CD14-positive monocyte (primary cell): ENCODE results near the gene DYSF. TPM values are rescaled to one million over a fixed set of nuclear protein-coding genes. Genes with fewer than 3 reads are reported as not detected.

Experiments used
- DNase-seq, 3 donors: peaks; one replicate each; pipeline ENCODE4 v3.0.0-alpha.2; 2011 to 2022
- H2AFZ ChIP-seq: 2 replicates; pipeline ENCODE4 v1.6.0; 2012; ENCODE audit warnings: mild to moderate bottlenecking, low read depth, low read length, inconsistent platforms; ENCODE audit not compliant: insufficient read depth, poor library complexity, severe bottlenecking
- H3K27ac ChIP-seq, 2 donors: 1 replicate in 1 of 2; 2 replicates in 1 of 2; pipeline ENCODE4 v1.5.1; 2012 to 2013; ENCODE audit warnings: low read length in 2 of 2, control low read depth in 1 of 2, inconsistent platforms in 1 of 2, low read depth in 1 of 2, mild to moderate bottlenecking in 1 of 2
- H3K27me3 ChIP-seq, 2 donors: one replicate each; pipeline versions ENCODE4 v1.6.0 to v1.6.1; 2011 to 2013; ENCODE audit warnings: low read length in 2 of 2; ENCODE audit not compliant: control insufficient read depth in 2 of 2, insufficient read depth in 2 of 2
- H3K36me3 ChIP-seq, 2 donors: replicated peaks in 1 of 2; 1 replicate in 1 of 2; 2 replicates in 1 of 2; pipeline versions ENCODE4 v1.5.1 to v1.6.1; 2012 to 2013; ENCODE audit warnings: low read length in 2 of 2, control low read depth in 1 of 2, inconsistent platforms in 1 of 2, mild to moderate bottlenecking in 1 of 2; ENCODE audit not compliant: insufficient read depth in 2 of 2, control insufficient read depth in 1 of 2
- H3K4me1 ChIP-seq, 2 donors: 1 replicate in 1 of 2; 2 replicates in 1 of 2; pipeline versions ENCODE4 v1.5.1 to v1.6.1; 2012 to 2013; ENCODE audit warnings: low read length in 2 of 2, control low read depth in 1 of 2, inconsistent platforms in 1 of 2, mild to moderate bottlenecking in 1 of 2, moderate library complexity in 1 of 2; ENCODE audit not compliant: insufficient read depth in 2 of 2, control insufficient read depth in 1 of 2
- H3K4me2 ChIP-seq: replicated peaks from 2 replicates; pipeline ENCODE3; 2012; ENCODE audit warnings: low read length, moderate library complexity, mild to moderate bottlenecking; ENCODE audit not compliant: poor library complexity, severe bottlenecking; ENCODE audit errors: extremely low read depth
- H3K4me3 ChIP-seq, 3 experiments: fragments of 200-600 bp in 1 of 3; sonication (generic) in 1 of 3; replicated peaks in 1 of 3; 1 replicate in 2 of 3; 2 replicates in 1 of 3; pipeline ENCODE4 v1.5.1; 2011 to 2013; ENCODE audit warnings: low read length in 3 of 3, mild to moderate bottlenecking in 3 of 3, control low read depth in 2 of 3, low read depth in 2 of 3, inconsistent platforms in 1 of 3, moderate library complexity in 1 of 3
- H3K79me2 ChIP-seq: 2 replicates; pipeline ENCODE4 v1.6.0; 2012; ENCODE audit warnings: mild to moderate bottlenecking, control low read depth, inconsistent platforms, low read length, moderate library complexity; ENCODE audit not compliant: insufficient read depth
- H3K9ac ChIP-seq: 2 replicates; pipeline ENCODE4 v1.6.0; 2017; ENCODE audit warnings: low read length, mild to moderate bottlenecking; ENCODE audit not compliant: insufficient read depth, poor library complexity, severe bottlenecking
- H3K9me3 ChIP-seq, 2 donors: replicated peaks in 1 of 2; 1 replicate in 1 of 2; 2 replicates in 1 of 2; pipeline versions ENCODE4 v1.5.1 to v1.6.1; 2012 to 2013; ENCODE audit warnings: low read length in 2 of 2, control low read depth in 1 of 2; ENCODE audit not compliant: control insufficient read depth in 1 of 2, insufficient read depth in 1 of 2
- H4K20me1 ChIP-seq: 2 replicates; pipeline ENCODE4 v1.6.0; 2012; ENCODE audit warnings: mild to moderate bottlenecking, low read length, control low read depth, moderate library complexity; ENCODE audit not compliant: insufficient read depth
- H3K27ac Mint-ChIP-seq, 7 donors: one replicate each; pipeline ENCODE4 v1.8.0; 2020; ENCODE audit warnings: mild to moderate bottlenecking in 7 of 7, mixed read lengths in 7 of 7, moderate library complexity in 6 of 7, inconsistent platforms in 2 of 7
- H3K27me3 Mint-ChIP-seq, 3 donors: one replicate each; pipeline ENCODE4 v1.8.0; 2021 to 2022; ENCODE audit warnings: low read depth in 3 of 3, mild to moderate bottlenecking in 3 of 3, mixed read lengths in 3 of 3, moderate library complexity in 3 of 3, inconsistent platforms in 1 of 3
- H3K36me3 Mint-ChIP-seq, 2 donors: one replicate each; pipeline ENCODE4 v1.8.0; 2020; ENCODE audit warnings: mixed read lengths in 2 of 2, inconsistent platforms in 1 of 2, mild to moderate bottlenecking in 1 of 2
- H3K4me1 Mint-ChIP-seq: one replicate; pipeline ENCODE4 v1.8.0; 2020; ENCODE audit warnings: mild to moderate bottlenecking, mixed read lengths
- H3K4me3 Mint-ChIP-seq, 2 donors: one replicate each; pipeline ENCODE4 v1.8.0; 2020; ENCODE audit warnings: mild to moderate bottlenecking in 2 of 2, mixed read lengths in 2 of 2, moderate library complexity in 1 of 2
- H3K9me3 Mint-ChIP-seq, 7 donors: one replicate each; pipeline ENCODE4 v1.8.0; 2020 to 2022; ENCODE audit warnings: mixed read lengths in 7 of 7, mild to moderate bottlenecking in 6 of 7, moderate library complexity in 6 of 7, inconsistent platforms in 2 of 7
- WGBS: methylation state at CpG from one replicate; pipeline ENCODE4 v1.1.5; 2013; ENCODE audit warnings: missing lambda C conversion rate; ENCODE audit not compliant: insufficient coverage; 5-methylcytosine and 5-hydroxymethylcytosine counted together
- intact Hi-C, 2 donors: fragments of 100-400 bp; cut with micrococcal nuclease; formaldehyde crosslinking; loops; one replicate each; pipeline versions ENCODE4 v1.15.0 to v1.15.1; 2023
- polyA plus RNA-seq, 3 donors: library from polyadenylated mRNA; depleted of rRNA in 1 of 3; unstranded in 2 of 3; stranded (reverse) in 1 of 3; fragments of 300-500 nt in 2 of 3; fragments of >200 nt in 1 of 3; fragmentation: Illumina TruSeq in 2 of 3; gene quantifications; 1 replicate in 2 of 3; 2 replicates in 1 of 3; pipeline ENCODE4 v1.2.3, GENCODE V29; 2012 to 2021
- TF ChIP-seq, protein P1 (sequence below): fragments of 200-600 bp; IDR thresholded peaks from one replicate; pipeline ENCODE4 v1.8.0; 2022; ENCODE audit warnings: antibody characterized with exemption, mild to moderate bottlenecking

DYSF gene
- polyA plus RNA-seq, 3 donors, result 16.1 to 72.5 (median 31.2) TPM

DNA sequence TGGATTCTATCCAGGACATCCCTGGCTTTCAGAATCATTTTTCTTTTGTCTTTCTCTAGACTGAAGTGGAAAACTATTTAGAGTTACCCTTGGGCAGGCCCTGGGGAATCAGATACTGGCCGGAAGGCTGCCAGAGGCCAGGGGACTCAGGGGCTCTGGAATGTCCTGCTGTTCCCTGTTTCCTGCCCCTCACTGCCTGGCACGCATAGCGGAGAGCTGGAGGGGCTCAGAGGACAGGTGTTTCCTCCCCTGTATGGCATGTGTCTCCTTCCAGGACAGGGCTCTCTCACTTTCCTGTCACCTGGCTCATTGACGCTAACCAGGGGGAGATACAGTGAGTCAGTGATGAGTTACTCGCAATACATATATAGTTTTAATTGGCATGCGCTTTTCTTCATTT, 38.8 kb downstream of the DYSF start:
- H3K4me1 ChIP-seq, result no peaks in the 10 kb centered on the region
- no peak overlapping the region for H2AFZ ChIP-seq
- TF ChIP-seq, protein P1, sequence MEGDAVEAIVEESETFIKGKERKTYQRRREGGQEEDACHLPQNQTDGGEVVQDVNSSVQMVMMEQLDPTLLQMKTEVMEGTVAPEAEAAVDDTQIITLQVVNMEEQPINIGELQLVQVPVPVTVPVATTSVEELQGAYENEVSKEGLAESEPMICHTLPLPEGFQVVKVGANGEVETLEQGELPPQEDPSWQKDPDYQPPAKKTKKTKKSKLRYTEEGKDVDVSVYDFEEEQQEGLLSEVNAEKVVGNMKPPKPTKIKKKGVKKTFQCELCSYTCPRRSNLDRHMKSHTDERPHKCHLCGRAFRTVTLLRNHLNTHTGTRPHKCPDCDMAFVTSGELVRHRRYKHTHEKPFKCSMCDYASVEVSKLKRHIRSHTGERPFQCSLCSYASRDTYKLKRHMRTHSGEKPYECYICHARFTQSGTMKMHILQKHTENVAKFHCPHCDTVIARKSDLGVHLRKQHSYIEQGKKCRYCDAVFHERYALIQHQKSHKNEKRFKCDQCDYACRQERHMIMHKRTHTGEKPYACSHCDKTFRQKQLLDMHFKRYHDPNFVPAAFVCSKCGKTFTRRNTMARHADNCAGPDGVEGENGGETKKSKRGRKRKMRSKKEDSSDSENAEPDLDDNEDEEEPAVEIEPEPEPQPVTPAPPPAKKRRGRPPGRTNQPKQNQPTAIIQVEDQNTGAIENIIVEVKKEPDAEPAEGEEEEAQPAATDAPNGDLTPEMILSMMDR, result no peak
- H4K20me1 ChIP-seq, result peaks cover 96% of the 10 kb centered on the region
- Mint-ChIP-seq H3K9me3 (peaks cover 0 to 6% (median 2%) of the 10 kb centered on the region in 7 donors), H3K4me1 (no peaks in the 10 kb centered on the region), H3K27ac (no peak overlapping the region), H3K4me3 (no peak overlapping the region), H3K27me3 (peaks cover 0 to 15% (median 3%) of the 10 kb centered on the region in 3 donors), H3K36me3 (peaks cover 79 to 97% of the 10 kb centered on the region in 2 donors)
- no peaks in the 10 kb centered on the region for H3K27me3 ChIP-seq
- peaks cover 63% of the 10 kb centered on the region for H3K79me2 ChIP-seq
- DNase-seq, result no peak
- H3K36me3 ChIP-seq, result peaks cover 40 to 99% of the 10 kb centered on the region in 2 donors
- H3K4me2 ChIP-seq, result no peak overlapping the region
- no peak overlapping the region for H3K9ac ChIP-seq
- 58% methylated on average over 2 of the region's 6 CpGs for WGBS
- no peaks in the 10 kb centered on the region for H3K9me3 ChIP-seq
- intact Hi-C loops, result no loop called here
- no peak overlapping the region for H3K4me3 ChIP-seq
- no peak overlapping the region for H3K27ac ChIP-seq

- Mint-ChIP-seq H3K36me3 (peaks cover 80 to 93% of the 10 kb centered on the region in 2 donors), H3K4me3 (no peak overlapping the region), H3K9me3 (peaks cover 0 to 6% (median 2%) of the 10 kb centered on the region in 7 donors), H3K4me1 (peaks cover 7% of the 10 kb centered on the region), H3K27me3 (peaks cover 0 to 10% (median 3%) of the 10 kb centered on the region in 3 donors), H3K27ac (peak overlapping the region in 1 of 7 donors; percentile 6)
- no peaks in the 10 kb centered on the region for H3K27me3 ChIP-seq
- no peak overlapping the region for H2AFZ ChIP-seq
- H3K4me3 ChIP-seq, result no peak overlapping the region
- no peak for DNase-seq
- WGBS, result 100% methylated on average over 1 of the region's 4 CpGs
- TF ChIP-seq, protein P1, result no peak
- H3K9ac ChIP-seq, result no peak overlapping the region
- peaks cover 96% of the 10 kb centered on the region for H4K20me1 ChIP-seq
- no peaks in the 10 kb centered on the region for H3K9me3 ChIP-seq
- no peak overlapping the region for H3K27ac ChIP-seq
- peaks cover 66% of the 10 kb centered on the region for H3K79me2 ChIP-seq
- intact Hi-C loops, result no loop called here
- no peak overlapping the region for H3K4me2 ChIP-seq
- peaks cover 40 to 96% of the 10 kb centered on the region in 2 donors for H3K36me3 ChIP-seq
- no peaks in the 10 kb centered on the region for H3K4me1 ChIP-seq
Observed at GRCh38 chr2:71494091-71494490, 40.7 kb downstream of the DYSF start.
